GM13977 (cell line): ENCODE results near the gene LYPD6.
"Not testable (repeated sequence)": the region's sequence is repeated elsewhere in the genome, so short reads cannot be mapped to it uniquely, and the experiment has no call there.

Experiments
- DNase-seq: peaks from one replicate; pipeline ENCODE4 v3.0.0; 2012; ENCODE audit warnings: low spot score
- CTCF ChIP-seq: IDR thresholded peaks from 2 replicates; pipeline ENCODE4 v1.5.1; 2012; ENCODE audit warnings: mild to moderate bottlenecking, control low read depth; ENCODE audit not compliant: insufficient read depth; ENCODE audit errors: extremely low read depth, missing control alignments
- in situ Hi-C: fragments of 300-500 bp; cut with MboI; formaldehyde crosslinking; loops from one replicate; pipeline ENCODE4 v1.12.0; 2022; ENCODE audit warnings: low sequenced_read_pairs, low pct_unique_long_range_greater_than_20kb, mixed read lengths, inconsistent platforms; ENCODE audit not compliant: unreplicated experiment

Gene LYPD6

GRCh38 chr2:149488706-149489440 is 158.5 kb downstream of the LYPD6 start:
- TF ChIP-seq CTCF = no peak
- no peak for DNase-seq
- in situ Hi-C loops = no loop called here

DNA sequence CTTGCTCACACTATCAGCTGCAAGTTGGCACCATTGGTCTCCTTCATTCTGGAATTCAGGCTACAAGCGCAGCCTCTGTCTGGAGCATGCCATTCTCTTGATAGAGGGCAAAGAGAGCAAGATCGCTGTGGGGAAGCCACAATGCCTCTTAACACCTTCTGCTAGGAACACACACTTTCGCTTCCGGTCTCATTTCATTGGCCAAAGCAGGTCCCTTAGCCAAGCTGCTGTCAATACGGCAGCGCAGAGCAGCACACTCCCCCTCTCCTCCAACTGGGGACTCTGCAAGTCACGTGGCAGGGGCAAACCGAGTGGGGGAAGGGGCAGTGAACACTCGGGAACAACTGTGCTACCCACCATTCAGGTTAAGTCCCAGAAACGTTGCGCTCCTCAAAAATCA is 159.1 kb downstream of the LYPD6 start:
- no peak for DNase-seq
- TF ChIP-seq CTCF = no peak
- in situ Hi-C loops = no loop called here

- in situ Hi-C loops = no loop called here
- no peak for DNase-seq
- TF ChIP-seq CTCF = no peak
Measured at GRCh38 chr2:149490296-149490695, 159.9 kb downstream of the LYPD6 start.

GRCh38 chr2:149492923-149493322 is 162.5 kb downstream of the LYPD6 start:
- no peak for DNase-seq
- in situ Hi-C loops = no loop called here
- TF ChIP-seq CTCF = no peak

GRCh38 chr2:149499204-149499603 is 168.8 kb downstream of the LYPD6 start:
- in situ Hi-C loops, DNase-seq: not testable (repeated sequence)

DNA sequence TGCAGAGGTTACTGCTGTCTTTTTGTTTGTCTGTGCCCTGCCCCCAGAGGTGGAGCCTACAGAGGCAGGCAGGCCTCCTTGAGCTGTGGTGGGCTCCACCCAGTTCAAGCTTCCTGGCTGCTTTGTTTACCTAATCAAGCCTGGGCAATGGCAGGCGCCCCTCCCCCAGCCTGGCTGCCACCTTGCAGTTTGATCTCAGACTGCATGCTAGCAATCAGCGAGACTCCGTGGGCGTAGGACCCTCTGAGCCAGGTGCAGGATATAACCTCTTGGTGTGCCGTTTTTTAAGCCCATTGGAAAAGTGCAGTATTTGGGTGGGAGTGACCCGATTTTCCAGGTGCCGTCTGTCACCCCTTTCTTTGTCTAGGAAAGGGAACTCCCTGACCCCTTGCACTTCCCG is 176.4 kb downstream of the LYPD6 start:
- DNase-seq, in situ Hi-C loops: not testable (repeated sequence)

DNA sequence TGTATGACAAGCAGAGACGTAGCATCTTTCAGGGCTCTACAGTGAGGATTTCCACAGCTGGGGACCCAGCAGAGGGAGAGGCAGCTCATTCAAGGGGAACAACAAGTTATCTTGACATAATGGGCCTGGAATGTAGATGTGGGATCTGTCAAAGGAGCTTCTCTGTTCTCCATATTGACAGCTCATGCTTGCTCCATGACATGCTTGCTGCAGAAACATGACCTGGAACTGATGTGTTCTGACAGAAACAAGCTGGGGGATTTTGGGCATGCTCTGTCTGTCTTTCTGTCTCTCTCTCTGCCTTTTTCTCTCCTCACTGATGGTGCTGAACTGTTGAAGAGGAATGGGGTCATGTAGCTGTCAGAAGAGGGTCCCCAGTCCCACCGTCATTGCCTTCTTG is 177.6 kb downstream of the LYPD6 start:
- in situ Hi-C loops = no loop called here
- TF ChIP-seq CTCF = no peak
- no peak for DNase-seq

DNA sequence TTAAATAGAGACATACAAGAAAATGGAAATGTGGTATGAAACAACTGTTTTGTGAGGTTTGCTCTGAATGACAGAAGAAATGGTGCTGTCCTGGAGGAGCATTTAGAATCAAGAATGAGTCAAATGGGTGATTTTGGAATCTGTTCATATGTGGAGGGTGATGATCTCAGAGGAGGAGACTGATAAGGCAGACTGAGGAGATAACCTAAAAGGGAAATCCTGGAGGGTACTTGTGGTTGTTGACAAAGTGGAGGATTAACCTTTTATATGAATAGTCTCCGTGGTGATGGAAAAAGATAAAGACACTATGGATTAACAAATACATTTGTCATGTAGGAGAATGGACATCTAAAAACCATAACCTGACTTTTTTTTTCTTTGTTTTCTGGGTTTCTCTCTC is 183.1 kb downstream of the LYPD6 start:
- in situ Hi-C loops = no loop called here
- DNase-seq = no peak
- TF ChIP-seq CTCF = no peak
